Stimulated activated CD4-positive, alpha-beta T cell treated with anti-CD3 and anti-CD28 coated beads, Interleukin-4, amount 100 ng/mL, for 24 hours (primary cell): ENCODE measurements around the gene TAS1R3.

ENCODE experiments used
- DNase-seq: peaks from one replicate; pipeline ENCODE4 v3.0.0-alpha.2; 2020

TAS1R3 gene

DNA sequence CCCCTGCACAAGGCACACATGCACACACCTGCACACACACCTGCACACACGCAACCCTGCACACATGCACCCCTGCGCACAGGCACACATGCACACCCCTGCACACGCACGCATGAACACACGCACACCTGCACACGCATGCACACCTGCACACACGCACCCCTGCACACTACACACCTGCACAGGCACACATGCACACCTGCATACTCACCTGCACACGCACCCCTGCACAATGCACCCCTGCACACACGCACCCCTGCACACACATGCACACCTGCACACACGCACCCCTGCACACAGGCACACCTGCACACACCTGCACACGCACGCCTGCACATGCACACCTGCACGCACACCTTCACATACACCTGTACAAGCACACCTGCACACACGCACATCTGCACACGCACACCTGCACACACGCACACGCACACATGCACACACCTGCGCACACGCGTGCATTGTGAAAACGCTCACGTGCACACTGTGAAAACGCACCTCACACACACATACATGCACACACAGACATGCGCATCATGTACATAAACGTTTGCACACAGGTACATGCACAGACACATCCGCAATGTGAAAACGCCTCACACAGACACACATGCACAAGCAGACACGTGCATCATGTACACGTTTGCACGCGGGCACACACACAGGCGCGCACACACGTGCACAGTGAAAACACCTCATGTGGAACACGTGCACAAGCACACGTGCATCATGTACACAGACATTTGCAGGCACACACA lies 9.9 kb downstream of the TAS1R3 start:
- DNase-seq, result no peak

- DNase-seq, result no peak
These were observed 10.5 kb downstream of the TAS1R3 start for GRCh38 chr1:1341549-1342021.

DNA sequence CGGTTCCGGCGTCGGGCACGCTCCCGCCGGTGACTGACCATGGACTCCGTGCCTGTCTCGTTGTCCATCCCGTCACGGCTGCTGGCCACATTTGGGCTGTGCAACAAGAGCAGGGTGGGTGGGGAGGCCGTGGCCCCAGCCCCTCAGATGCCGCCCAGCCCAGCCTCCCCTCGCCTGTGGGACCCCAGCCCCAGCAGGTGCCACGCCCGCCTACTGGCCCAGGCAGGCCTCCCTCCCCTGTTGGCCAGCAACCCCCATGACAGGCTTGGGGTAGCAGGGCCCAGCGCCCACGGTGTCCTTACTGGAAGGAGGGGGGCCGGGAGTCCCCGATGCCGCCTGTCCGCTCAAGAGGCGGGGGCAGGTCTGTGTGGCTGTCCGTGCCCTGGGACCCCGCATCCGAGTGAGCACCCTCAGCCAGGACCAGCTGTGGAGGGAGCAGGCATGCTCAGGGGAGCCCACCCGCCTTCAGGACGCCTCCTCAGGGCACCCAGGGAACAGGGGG lies 11.0 kb downstream of the TAS1R3 start:
- no peak for DNase-seq

DNA sequence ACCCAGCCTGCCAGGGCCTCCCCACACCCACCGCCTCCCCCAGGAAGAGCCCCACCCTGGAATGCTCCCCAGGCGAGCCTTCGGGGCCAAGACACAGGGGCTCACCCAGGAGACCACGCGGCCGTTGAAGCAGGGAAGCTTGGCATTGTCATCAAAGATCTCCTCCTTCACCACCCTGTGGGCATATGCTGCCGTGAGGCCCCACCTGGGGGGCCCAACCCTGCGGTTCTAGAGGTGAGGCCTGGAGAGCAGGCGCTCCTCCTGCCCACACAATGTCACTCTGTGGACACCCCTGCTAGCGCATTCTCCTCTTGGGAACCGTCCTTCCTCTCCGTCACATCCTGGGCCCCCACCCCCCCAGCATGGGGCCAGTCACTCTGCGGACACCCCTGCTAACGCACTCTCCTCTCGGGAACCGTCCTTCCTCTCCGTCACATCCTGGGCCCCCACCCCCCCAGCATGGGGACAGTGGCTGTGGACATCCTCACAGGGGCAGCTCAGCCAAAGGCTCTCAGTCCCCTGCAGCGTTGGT lies 11.6 kb downstream of the TAS1R3 start:
- no peak for DNase-seq

DNA sequence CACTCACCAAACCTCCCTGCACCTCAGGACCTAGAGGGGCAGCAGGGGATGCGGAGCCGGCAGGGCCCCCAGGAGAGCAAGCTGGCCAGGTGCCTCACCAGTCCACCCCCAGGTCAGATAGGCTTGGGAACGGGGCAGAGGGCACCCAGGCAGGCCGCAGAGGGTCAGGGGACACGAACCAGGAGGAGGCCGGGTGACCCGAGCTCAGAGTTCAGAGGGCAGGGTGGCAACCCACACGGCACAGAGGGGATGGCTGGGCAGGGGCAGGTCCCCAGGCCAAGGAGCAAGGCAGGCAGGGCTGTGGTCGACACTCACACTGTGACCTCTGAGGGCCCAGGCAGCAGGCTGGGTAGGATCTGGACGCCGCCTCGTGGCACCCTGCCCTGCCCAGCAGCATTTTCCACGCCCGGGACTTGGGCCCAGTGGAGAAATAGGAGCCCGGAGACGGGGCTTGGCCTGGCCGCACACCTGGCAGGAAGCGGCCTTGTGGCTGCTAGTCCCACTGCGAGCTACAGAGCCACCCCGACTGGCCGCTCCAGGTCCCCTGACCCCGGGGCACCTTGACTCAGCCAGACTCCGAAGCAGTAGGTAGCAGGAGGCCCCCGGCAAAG lies 12.8 kb downstream of the TAS1R3 start:
- DNase-seq, result no peak

GRCh38 chr1:1344655-1345361 lies 13.7 kb downstream of the TAS1R3 start:
- DNase-seq, result peak; percentile 67

DNA sequence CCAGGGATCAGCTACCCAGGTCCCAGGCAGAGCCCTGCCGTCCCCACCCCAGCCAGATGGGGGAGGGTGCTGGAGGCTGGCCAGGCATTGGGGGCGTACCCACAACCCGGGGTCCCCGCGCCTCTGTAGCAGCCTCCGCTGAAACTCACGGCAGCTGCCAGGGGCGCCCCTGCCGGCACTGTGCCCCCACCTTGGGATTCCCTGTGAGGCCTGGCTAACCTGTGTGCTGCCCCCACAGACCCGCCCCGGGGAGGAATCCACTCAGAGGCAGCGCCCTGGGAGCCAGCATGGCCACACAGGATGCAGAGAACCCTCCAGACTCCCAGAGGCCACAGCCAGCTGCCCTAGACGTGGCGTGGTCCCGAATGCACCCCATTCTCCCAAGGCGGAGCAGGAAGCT lies 14.3 kb downstream of the TAS1R3 start:
- no peak for DNase-seq

DNA sequence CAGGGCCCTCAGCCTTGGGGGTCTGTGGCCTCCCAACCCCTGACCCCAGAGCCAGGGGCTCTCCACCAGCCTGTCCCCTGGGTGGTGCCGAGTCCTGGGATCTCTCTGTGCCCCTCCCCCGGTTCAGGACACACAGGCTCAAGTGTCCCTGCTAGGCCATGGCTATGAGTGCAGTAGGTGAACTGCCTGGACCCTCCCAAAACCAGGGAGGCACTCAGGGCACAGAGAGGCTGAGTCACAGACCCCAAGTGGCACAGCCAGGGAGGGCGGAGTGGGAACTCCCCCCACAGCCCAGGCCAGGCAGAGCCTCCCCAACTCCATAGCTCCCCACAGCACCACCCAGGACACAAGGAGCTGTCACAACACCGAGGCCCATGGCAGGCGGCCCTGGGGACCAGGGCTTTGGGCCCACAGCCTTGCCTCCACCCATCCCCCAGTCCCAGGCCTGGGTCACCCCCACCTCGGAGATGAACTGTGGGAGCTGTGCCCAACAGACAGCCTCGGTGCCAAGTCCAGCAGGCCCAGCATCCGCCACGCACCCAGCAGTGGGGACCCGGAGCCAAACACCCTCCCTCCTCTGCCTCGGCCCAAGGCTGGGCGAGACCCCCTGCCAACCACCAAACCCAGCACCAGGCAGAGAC lies 14.9 kb downstream of the TAS1R3 start:
- no peak for DNase-seq

DNA sequence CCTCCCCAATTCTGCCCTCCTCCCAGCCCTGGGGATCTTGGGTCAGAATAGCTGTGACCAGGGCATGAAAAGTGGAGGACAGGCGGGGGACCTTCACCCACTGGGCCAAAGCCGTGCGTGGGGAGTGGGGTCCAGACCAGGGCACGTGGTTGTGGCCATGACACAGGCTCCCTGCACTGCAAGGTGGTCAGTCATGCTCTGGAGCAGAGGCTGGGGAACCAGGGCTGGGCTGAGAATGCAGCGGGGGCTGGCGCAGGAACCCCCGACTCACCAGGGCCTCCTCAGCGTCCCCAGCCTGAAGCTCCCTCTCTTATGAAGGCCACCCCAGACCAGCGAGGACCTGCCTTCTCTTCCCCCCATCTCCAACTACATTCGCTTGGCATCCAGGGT lies 15.4 kb downstream of the TAS1R3 start:
- no peak for DNase-seq

- no peak for DNase-seq
These were observed 16.0 kb downstream of the TAS1R3 start for GRCh38 chr1:1347026-1347595.

- DNase-seq, result no peak
These were observed 16.8 kb downstream of the TAS1R3 start for GRCh38 chr1:1347663-1348419.

DNA sequence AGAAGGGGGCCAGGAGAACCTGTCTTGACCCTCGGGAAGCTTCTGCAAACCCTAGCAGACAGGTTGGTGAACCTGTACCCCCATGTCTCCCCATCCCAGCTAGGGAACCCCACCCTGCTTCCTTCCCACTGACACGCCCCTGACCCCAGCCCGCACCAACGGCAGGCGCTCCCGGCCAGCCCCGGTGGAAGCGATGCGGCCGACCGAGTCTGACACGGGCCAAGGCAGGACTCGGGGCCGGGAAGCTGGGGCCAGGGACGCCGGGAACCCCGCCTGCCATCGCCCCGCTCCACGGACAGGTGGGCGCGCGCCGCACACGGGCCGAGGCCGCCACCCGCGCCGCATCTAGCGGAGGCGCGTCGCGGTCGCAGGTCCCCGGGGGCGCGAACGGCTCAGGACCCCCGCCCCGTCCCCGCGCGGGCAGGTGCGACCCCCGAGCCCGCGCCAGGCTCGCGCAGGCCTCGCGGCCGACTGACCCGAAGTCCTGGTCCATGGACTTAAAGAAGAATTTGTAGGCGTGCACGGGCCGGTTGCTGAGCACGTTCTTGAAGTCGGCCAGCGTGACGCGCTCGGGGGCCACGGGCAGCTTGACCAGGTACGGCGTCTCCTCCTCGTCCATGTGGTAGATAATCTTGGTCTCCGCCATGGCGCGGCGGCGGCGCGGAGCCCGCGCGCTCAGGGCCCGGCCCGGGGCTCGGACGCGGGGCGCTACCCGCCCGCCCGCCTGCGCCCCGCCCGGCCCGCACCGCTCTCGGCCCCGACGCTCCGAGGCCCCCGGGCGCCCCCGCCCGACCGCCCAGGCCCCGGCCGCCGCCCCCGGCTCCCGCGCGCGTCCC lies 17.6 kb downstream of the TAS1R3 start:
- no peak for DNase-seq

DNA sequence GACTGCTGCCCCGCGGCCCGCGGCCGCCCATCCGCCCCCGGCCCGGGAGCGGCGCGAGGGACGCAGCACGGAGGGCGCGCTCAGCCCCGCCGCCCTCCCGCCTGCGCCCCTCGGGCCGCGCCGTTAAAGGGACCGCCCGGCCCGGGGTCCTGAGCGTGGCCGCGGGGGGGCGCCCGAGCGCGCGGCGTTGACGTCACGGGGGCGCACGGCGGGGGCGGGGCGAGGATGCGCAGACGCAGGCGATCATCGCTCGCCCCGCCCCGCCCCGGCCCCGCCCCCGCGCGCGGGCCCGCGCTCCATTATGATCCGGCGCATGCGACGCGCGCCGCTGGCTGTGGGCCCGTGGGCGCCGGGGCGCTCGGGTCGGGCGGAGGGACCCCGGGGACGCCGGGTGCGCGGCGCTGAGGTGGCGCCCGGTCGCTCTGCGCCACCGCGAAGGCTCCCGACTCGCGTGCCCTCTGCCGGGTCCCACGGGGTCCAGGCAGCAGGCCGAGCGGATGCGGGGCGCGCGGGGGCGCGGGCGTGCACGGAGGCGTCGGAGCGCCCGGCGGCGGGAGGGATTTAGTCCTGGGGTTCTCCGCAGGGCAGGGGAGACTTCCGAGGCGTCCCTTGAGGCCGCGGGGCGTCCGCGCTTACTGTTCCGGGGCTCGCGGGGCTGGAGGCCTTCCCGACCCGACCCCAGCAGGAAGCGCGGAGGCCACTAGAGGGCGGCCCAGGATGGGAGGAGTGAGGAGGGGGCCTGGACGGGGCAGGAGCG lies 18.4 kb downstream of the TAS1R3 start, which contains the start of gene DVL1:
Gene DVL1 (minus strand): TSS at position 163 of the 757 bp plus-strand sequence. CDS start 353 bp downstream, outside the sequence.
- peak; percentile 68 for DNase-seq

DNA sequence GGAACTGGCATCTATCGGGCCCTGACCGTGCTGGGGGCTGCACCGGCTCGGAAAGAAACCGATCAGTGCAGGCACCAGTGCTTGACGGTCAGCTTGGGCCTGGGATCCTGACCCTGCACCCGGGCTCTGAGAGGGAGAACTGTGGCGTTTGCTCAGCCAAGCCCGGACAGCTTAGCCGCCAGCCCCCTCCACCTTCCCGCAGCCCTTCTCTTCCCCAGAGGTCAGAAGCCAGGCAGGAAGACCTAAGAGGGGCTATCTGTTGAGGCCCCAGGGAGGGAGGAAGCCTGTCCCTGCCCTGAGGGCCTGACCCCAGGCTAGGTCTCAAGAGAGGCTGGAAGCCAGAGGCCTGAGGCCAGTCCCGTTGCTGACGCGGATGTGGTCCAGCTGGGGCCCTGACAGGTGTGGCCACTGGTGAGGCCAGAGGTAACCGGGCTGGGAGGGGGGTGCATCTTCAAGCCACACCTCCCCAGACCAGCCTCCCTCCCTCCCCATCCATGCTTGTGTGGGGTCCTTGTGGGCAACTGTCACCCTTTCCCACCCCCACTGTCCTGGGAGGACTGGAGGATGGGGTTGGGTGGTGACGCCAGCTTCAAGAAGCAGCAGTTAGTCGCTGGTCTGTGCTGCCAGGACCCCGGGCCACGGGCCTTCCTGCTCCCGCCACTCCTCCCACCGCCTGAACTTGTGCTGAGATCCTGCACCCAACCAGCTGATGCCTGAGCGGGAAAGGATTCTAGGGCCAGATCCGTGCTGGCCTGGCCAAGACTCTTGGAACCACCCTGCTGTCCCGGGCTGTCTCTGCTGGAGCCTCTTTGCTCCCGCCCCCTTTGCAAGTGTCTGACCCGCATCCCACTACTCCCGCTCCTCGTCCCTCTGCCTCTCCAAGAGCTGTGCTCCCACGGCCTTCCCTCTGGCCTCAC lies 20.7 kb downstream of the TAS1R3 start:
- no peak for DNase-seq

DNA sequence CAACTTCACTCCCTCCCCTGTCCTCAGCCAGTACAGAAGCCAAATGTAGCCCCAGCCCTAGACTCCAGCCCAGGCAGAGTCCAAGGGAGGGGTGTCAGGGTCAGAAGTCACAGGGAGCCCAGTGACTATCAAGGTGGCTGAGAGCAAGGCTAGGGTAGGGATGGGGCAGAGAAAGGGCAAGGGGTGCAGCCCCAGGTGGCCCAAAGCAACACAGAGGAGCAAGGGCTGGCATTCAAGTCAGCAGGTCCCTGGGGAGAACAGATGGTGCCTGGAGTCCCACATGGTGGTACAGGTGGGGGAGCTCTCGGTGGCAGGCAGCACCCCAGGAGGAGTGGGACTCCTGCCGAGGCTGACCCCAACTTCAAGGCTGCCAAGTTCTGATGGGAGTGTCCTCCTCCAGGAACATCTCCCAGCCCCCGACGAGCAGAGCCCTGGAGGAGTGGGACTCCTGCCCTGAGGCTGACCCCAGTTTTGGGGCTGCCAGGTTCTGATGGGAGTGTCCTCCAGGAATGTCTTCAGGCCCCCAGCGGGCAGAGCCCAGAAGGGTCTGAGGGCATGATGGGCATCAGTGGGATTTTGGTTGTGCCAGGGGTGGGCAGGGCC lies 21.8 kb downstream of the TAS1R3 start:
- DNase-seq, result no peak

- DNase-seq, result no peak
These were observed 22.5 kb downstream of the TAS1R3 start for GRCh38 chr1:1353389-1354151.
